Effector CD4-positive, alpha-beta T cell (primary cell): ENCODE measurements around the gene BLOC1S6.

Experiments used
- DNase-seq: peaks from one replicate; pipeline ENCODE4 v3.0.0-alpha.2; 2020
- total RNA-seq: gene quantifications from one replicate; lab custom pipeline; 2026; lab: John Stamatoyannopoulos, UW

Gene BLOC1S6
- total RNA-seq, result 60.2 reads per million, percentile 72 among the genes with 10 or more reads in this experiment

GRCh38 chr15:45587095-45587862 lies at the start of gene BLOC1S6:
Gene BLOC1S6, plus strand, starts transcription at chr15:45587379. Its CDS starts 65 bp downstream, at chr15:45587444.
- peak; percentile 83 for DNase-seq

- no peak for DNase-seq
Measured at GRCh38 chr15:45539680-45540079, 47.5 kb upstream of the BLOC1S6 start.

GRCh38 chr15:45540531-45540930 lies 46.6 kb upstream of the BLOC1S6 start:
- no peak for DNase-seq

GRCh38 chr15:45543051-45543450 lies 44.1 kb upstream of the BLOC1S6 start:
- no peak for DNase-seq

GRCh38 chr15:45544266-45545023 lies 42.7 kb upstream of the BLOC1S6 start:
- no peak for DNase-seq

GRCh38 chr15:45546789-45547188 lies 40.4 kb upstream of the BLOC1S6 start:
- DNase-seq, result no peak

- no peak for DNase-seq
Measured at GRCh38 chr15:45548753-45549520, 38.2 kb upstream of the BLOC1S6 start.

- no peak for DNase-seq
Measured at GRCh38 chr15:45549541-45550220, 37.5 kb upstream of the BLOC1S6 start.

GRCh38 chr15:45550436-45550835 lies 36.7 kb upstream of the BLOC1S6 start:
- no peak for DNase-seq

GRCh38 chr15:45551676-45552075 lies 35.5 kb upstream of the BLOC1S6 start:
- DNase-seq, result no peak

- no peak for DNase-seq
Measured at GRCh38 chr15:45555934-45556608, 31.1 kb upstream of the BLOC1S6 start.

- no peak for DNase-seq
Measured at GRCh38 chr15:45572617-45573016, 14.6 kb upstream of the BLOC1S6 start.

GRCh38 chr15:45573961-45574629 lies 13.1 kb upstream of the BLOC1S6 start:
- peak; percentile 3 for DNase-seq

GRCh38 chr15:45581919-45582318 lies 5.3 kb upstream of the BLOC1S6 start:
- DNase-seq, result no peak

GRCh38 chr15:45583731-45584639 lies 3.2 kb upstream of the BLOC1S6 start:
- DNase-seq, result no peak

- no peak for DNase-seq
Measured at GRCh38 chr15:45585069-45585791, 1.9 kb upstream of the BLOC1S6 start.

GRCh38 chr15:45586125-45586524 lies 1.1 kb upstream of the BLOC1S6 start:
- no peak for DNase-seq

GRCh38 chr15:45586601-45587094 lies 531 bp upstream of the BLOC1S6 start:
- no peak for DNase-seq

- no peak for DNase-seq
Measured at GRCh38 chr15:45587863-45588170, 638 bp downstream of the BLOC1S6 start.
